CD4-positive, alpha-beta T cell (primary cell): Measurements from ENCODE around the gene ABCF2. TPM values are rescaled to one million over a fixed set of nuclear protein-coding genes. Genes with fewer than 3 reads are reported as not detected.

ENCODE experiments used
- ATAC-seq: fragments of 200-7000 bp; cut with Tn5 transposase; one replicate; pipeline ENCODE4 v1.10.0; 2022; ENCODE audit warnings: mild to moderate bottlenecking; ENCODE audit not compliant: poor library complexity
- CTCF ChIA-PET: fragments of 350-600 bp; sonication (Branson Sonifier 250); formaldehyde crosslinking; loops from one replicate; lab custom pipeline; 2021; ENCODE audit warnings: antibody characterized with exemption, inconsistent platforms; lab: Charles Lee
- POLR2A ChIA-PET: fragments of 350-600 bp; sonication (Branson Sonifier 250); formaldehyde crosslinking; loops from one replicate; lab custom pipeline; 2021; ENCODE audit warnings: antibody characterized with exemption, inconsistent platforms; lab: Charles Lee
- DNase-seq, 14 experiments: peaks; one replicate each; pipeline ENCODE4 v3.0.0-alpha.2; 2013 to 2020; ENCODE audit warnings: mixed read lengths in 2 of 14
- H3K27ac ChIP-seq, 2 donors: one replicate each; pipeline versions ENCODE4 v1.5.1 to v1.7.0; 2013; ENCODE audit warnings: low read length in 2 of 2, low read depth in 1 of 2, mild to moderate bottlenecking in 1 of 2
- H3K27me3 ChIP-seq, 2 experiments: 1 replicate in 1 of 2; 2 replicates in 1 of 2; pipeline versions ENCODE4 v1.6.1 to v1.7.0; 2013; ENCODE audit warnings: low read length in 2 of 2, control low read depth in 1 of 2, mild to moderate bottlenecking in 1 of 2, moderate library complexity in 1 of 2; ENCODE audit not compliant: insufficient read depth in 2 of 2, control insufficient read depth in 1 of 2
- H3K36me3 ChIP-seq: one replicate; pipeline ENCODE4 v1.6.1; 2013; ENCODE audit warnings: low read length, control low read depth; ENCODE audit not compliant: insufficient read depth
- H3K4me1 ChIP-seq: one replicate; pipeline ENCODE4 v1.6.1; 2013; ENCODE audit warnings: low read length, control low read depth; ENCODE audit not compliant: insufficient read depth
- H3K4me3 ChIP-seq: one replicate; pipeline ENCODE4 v1.5.1; 2013; ENCODE audit warnings: mild to moderate bottlenecking, low read length, moderate library complexity
- H3K9me3 ChIP-seq, 2 experiments: 1 replicate in 1 of 2; 2 replicates in 1 of 2; pipeline versions ENCODE4 v1.6.1 to v1.7.0; 2013; ENCODE audit warnings: low read length in 2 of 2, mild to moderate bottlenecking in 2 of 2, control low read depth in 1 of 2, moderate library complexity in 1 of 2; ENCODE audit not compliant: control insufficient read depth in 1 of 2, insufficient read depth in 1 of 2
- H3K27ac Mint-ChIP-seq: one replicate; pipeline ENCODE4 v1.8.0; 2020; ENCODE audit warnings: mixed read lengths
- H3K27me3 Mint-ChIP-seq: one replicate; pipeline ENCODE4 v1.8.0; 2021; ENCODE audit warnings: mixed read lengths
- H3K36me3 Mint-ChIP-seq: one replicate; pipeline ENCODE4 v1.8.0; 2021; ENCODE audit warnings: low read depth, mixed read lengths
- H3K4me1 Mint-ChIP-seq: one replicate; pipeline ENCODE4 v1.8.0; 2021; ENCODE audit warnings: low read depth, mixed read lengths
- H3K4me3 Mint-ChIP-seq: one replicate; pipeline ENCODE4 v1.8.0; 2020; ENCODE audit warnings: mild to moderate bottlenecking, mixed read lengths
- H3K9me3 Mint-ChIP-seq: one replicate; pipeline ENCODE4 v1.8.0; 2020; ENCODE audit warnings: mixed read lengths
- intact Hi-C, 2 experiments: fragments of 100-400 bp; cut with DNase I in 1 of 2; cut with micrococcal nuclease in 1 of 2; formaldehyde crosslinking; loops; one replicate each; pipeline versions ENCODE4 v1.15.1 to v1.9.0; 2023 to 2025; cut with DNase I, micrococcal nuclease
- total RNA-seq, 174 experiments: library from RNA in 2 of 174; stranded (reverse) in 2 of 174; gene quantifications; one replicate each; pipeline ENCODE4 v1.2.3 and lab custom pipeline; 2021 to 2026
- TF ChIP-seq, protein P1 (sequence below): fragments of 200-600 bp; IDR thresholded peaks from one replicate; pipeline ENCODE4 v1.8.0; 2022; ENCODE audit warnings: antibody characterized with exemption, mild to moderate bottlenecking

The ABCF2 gene
- total RNA-seq, 2 experiments from 2014 or later: 12.3 to 13.2 TPM

DNA sequence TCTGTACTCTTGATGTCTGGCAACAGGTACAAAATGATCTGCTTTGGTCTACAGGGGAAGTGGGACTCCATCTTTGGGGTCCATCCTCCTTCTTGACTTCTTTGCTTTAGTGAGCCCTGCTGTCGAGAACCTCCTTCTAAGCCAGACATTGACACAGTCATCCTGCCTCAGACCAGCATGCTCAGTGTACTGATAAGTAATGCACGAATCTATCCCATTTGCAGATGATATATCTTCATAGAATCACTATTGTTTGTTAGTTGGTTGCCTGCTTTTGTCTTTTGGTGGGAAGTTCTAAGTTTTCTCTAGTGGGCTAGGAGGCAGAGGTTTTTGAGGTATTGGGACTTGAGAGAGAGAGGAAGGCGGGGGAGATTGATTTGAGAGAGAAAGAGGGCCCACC is 25.7 kb downstream of the ABCF2 start:
- DNase-seq: no peak
- Histone ChIP-seq H3K4me3 (no peak overlapping the region), H3K27me3 (no peaks in the 10 kb centered on the region), H3K9me3 (no peaks in the 10 kb centered on the region), H3K36me3 (no peaks in the 10 kb centered on the region), H3K4me1 (peaks cover 21% of the 10 kb centered on the region), H3K27ac (no peak overlapping the region)
- Mint-ChIP-seq H3K4me1 (peaks cover 5% of the 10 kb centered on the region), H3K36me3 (no peaks in the 10 kb centered on the region), H3K27ac (no peak overlapping the region), H3K4me3 (no peak overlapping the region), H3K9me3 (no peaks in the 10 kb centered on the region), H3K27me3 (no peaks in the 10 kb centered on the region)
- TF ChIP-seq, protein P1, sequence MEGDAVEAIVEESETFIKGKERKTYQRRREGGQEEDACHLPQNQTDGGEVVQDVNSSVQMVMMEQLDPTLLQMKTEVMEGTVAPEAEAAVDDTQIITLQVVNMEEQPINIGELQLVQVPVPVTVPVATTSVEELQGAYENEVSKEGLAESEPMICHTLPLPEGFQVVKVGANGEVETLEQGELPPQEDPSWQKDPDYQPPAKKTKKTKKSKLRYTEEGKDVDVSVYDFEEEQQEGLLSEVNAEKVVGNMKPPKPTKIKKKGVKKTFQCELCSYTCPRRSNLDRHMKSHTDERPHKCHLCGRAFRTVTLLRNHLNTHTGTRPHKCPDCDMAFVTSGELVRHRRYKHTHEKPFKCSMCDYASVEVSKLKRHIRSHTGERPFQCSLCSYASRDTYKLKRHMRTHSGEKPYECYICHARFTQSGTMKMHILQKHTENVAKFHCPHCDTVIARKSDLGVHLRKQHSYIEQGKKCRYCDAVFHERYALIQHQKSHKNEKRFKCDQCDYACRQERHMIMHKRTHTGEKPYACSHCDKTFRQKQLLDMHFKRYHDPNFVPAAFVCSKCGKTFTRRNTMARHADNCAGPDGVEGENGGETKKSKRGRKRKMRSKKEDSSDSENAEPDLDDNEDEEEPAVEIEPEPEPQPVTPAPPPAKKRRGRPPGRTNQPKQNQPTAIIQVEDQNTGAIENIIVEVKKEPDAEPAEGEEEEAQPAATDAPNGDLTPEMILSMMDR: no peak
- ATAC-seq: no peak
- ChIA-PET POLR2A (no interaction called here), CTCF (no interaction called here)
- intact Hi-C loops: no loop called here

DNA sequence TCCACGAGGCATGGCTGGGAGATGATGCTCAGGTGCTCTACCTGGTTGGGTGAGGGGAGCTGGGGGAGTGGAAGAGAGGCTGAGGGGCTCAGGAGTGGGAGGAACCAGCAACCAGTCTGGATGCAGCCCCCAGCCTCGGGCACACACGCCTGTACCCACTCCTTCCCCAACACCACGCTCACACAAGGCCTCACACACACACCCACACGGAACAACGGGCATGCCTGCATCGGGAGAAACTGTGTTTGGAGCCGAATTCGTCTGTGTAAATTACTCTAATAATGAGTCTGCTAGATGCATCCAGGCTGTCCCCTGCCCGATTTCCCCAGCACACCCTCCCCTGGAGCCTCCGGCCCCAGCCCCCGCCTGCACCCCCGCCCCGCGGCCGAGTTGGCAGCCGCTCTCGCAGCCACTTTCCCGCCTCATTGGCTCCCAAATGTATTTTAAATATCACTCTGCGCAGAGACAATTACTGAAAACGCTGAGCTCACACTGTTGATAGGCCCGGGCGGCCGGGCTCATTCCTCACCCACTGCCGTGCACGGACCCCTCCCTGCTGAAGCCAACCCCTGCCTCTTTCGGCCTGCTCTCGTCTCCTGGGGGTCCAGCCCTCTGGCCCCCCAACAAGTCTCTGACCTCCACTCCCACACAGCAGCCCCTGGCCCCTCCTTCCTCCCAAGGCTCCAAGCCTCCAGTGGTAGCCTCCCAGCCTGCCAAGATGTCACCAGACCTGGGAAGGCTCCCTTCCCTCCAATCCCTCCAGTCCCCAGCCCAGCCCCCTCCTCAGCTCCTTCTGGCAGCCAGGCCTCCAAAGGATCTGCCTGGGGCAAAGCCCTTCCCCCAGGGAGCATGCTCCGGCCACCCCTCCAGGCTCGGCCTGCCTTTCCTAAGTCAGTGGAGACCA is 27.8 kb downstream of the ABCF2 start:
- intact Hi-C loops: loop anchor here in 1 of 2 experiments (1.0 kb wide), 1 partner anchor 22 kb away; no protein-coding TSS in a partner anchor
- H3K9me3 ChIP-seq: no peaks in the 10 kb centered on the region
- H3K36me3 ChIP-seq: no peaks in the 10 kb centered on the region
- H3K27me3 ChIP-seq: peaks cover 0 to 2% of the 10 kb centered on the region in 2 experiments
- H3K4me1 ChIP-seq: peaks cover 19% of the 10 kb centered on the region
- no peak for ATAC-seq
- no peaks in the 10 kb centered on the region for H3K9me3 Mint-ChIP-seq
- H3K4me3 Mint-ChIP-seq: no peak overlapping the region
- no peak overlapping the region for H3K4me3 ChIP-seq
- POLR2A ChIA-PET: no interaction called here
- TF ChIP-seq, protein P1: no peak
- DNase-seq: no peak
- H3K36me3 Mint-ChIP-seq: no peaks in the 10 kb centered on the region
- peaks cover 4% of the 10 kb centered on the region for H3K4me1 Mint-ChIP-seq
- CTCF ChIA-PET: no interaction called here
- no peak overlapping the region for H3K27ac ChIP-seq
- no peak overlapping the region for H3K27ac Mint-ChIP-seq
- H3K27me3 Mint-ChIP-seq: peaks cover 10% of the 10 kb centered on the region

DNA sequence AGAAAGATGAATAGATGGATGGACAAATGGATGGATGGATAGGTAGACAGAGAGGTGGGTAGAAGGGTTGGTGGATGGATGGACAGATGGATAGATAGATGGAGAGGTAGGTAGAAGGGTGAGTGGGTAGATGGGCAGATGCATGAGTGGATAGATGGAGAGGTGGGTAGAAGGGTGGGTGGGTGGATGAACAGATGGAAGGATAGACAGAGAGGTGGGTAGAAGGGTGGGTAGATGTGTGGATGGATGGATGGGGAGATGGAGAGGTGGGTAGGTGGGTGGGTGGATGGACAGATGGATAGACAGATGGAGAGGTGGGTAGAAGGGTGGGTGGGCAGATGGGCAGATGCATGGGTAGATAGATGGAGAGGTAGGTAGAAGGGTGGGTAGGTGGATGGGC is 29.1 kb downstream of the ABCF2 start:
- Mint-ChIP-seq H3K9me3 (no peaks in the 10 kb centered on the region), H3K36me3 (no peaks in the 10 kb centered on the region), H3K27ac (no peak overlapping the region), H3K4me3 (no peak overlapping the region), H3K4me1 (peaks cover 5% of the 10 kb centered on the region), H3K27me3 (peaks cover 11% of the 10 kb centered on the region)
- DNase-seq: no peak
- Histone ChIP-seq H3K4me1 (peaks cover 24% of the 10 kb centered on the region), H3K27me3 (peaks cover 0 to 2% of the 10 kb centered on the region in 2 experiments), H3K36me3 (no peaks in the 10 kb centered on the region), H3K27ac (no peak overlapping the region), H3K9me3 (no peaks in the 10 kb centered on the region), H3K4me3 (no peak overlapping the region)
- TF ChIP-seq, protein P1: no peak
- ChIA-PET CTCF (no interaction called here), POLR2A (no interaction called here)
- intact Hi-C loops: loop anchor here in 1 of 2 experiments (1.0 kb wide), 1 partner anchor 23 kb away; no protein-coding TSS in a partner anchor
- ATAC-seq: no peak
